Rectal smooth muscle tissue (tissue), 1 donor: ENCODE results near the gene SHROOM3.

Experiments
- H3K27ac ChIP-seq: one replicate; pipeline ENCODE4 v1.7.0; 2013; ENCODE audit warnings: low read depth, low read length, inconsistent platforms
- H3K27me3 ChIP-seq: one replicate; pipeline ENCODE4 v1.7.0; 2013; ENCODE audit warnings: low read length; ENCODE audit not compliant: control insufficient read depth, insufficient read depth
- H3K36me3 ChIP-seq: one replicate; pipeline ENCODE4 v1.7.0; 2013; ENCODE audit warnings: low read length; ENCODE audit not compliant: control insufficient read depth, insufficient read depth
- H3K4me1 ChIP-seq: one replicate; pipeline ENCODE4 v1.7.0; 2013; ENCODE audit warnings: low read length; ENCODE audit not compliant: control insufficient read depth, insufficient read depth
- H3K4me3 ChIP-seq: one replicate; pipeline ENCODE4 v1.7.0; 2013; ENCODE audit warnings: low read length
- H3K9ac ChIP-seq: one replicate; pipeline ENCODE4 v1.7.0; 2013; ENCODE audit warnings: low read length

SHROOM3 gene

DNA sequence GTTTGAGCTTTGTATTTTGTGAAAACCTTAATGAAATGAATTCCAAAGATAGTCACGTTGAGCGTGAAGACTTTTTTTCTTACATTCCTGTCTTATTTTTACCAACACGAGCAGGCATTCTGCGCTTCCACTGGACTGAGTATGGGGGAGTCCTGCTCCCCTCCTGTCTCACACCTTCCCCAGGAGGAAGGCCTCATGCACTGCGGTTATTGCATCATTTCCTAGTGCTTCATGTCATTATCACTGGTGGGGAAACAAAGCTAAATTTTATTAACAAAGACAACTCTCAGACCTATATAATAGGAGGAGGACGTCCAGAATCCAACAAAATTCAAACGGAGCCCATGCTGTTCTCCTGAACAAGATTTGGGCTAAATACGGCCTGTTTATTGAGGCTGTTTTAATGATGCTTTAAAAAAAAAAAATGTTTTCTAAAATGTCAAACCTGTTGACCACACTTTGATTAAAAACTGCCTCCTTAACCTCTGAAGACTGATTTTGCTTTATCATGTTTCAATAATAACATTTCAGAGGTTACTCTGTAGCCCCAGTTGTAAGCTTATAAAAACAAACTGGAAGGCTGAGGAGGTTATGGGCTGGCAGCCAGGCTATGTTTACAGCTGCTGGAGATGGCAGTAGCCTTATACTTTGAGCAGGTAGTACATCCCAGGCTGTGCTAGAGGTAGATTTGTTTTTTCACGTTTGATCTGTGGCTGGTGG is 344.9 kb downstream of the SHROOM3 start:
- Histone ChIP-seq H3K4me1 (no peaks in the 10 kb centered on the region), H3K4me3 (no peak overlapping the region), H3K27me3 (no peaks in the 10 kb centered on the region), H3K36me3 (peaks cover 2% of the 10 kb centered on the region), H3K9ac (no peak overlapping the region), H3K27ac (no peak overlapping the region)

DNA sequence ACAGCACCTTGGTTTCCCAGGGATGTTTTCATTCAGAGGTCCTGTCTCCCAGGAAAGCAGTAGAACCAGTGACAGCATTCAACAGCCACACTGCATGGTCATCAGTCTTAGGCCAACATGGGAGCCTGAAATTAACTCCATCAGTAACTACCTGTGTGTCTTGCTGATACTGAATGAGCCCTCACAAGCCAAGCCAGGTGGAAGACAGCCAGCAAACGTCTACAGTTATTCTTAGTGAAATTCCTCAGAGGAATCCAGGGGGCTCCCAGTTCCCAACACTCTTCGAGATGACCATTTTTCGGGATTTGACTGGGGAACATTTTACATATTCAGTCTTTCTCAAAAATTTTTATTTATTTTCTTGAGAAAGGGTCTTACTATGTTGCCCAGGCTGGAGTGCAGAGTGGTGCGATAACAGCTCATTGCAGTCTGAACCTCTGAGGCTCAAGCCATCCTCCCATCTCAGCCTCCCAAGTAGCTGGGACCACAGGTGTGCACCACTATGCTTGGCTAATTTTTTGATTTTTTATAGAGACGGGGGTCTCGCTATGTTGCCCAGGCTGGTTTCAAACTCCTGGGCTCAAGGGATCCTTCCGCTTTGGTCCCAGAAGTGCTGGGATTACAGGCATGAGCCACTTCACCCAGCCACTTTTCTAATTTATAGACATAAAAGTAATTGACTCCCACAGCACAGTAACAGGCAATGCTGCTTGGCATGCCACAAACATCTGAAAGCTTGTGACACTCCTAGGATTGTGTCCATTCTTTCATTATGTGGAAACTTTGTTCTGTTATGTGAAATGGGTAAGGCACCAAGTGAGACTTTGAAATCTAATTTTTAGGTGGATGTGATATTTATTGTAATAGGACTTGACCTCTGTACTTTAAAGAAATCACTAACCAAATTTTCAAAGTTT is 346.0 kb downstream of the SHROOM3 start:
- Histone ChIP-seq H3K9ac (no peak overlapping the region), H3K4me1 (no peaks in the 10 kb centered on the region), H3K4me3 (no peak overlapping the region), H3K27ac (no peak overlapping the region), H3K36me3 (peaks cover 2% of the 10 kb centered on the region), H3K27me3 (no peaks in the 10 kb centered on the region)

DNA sequence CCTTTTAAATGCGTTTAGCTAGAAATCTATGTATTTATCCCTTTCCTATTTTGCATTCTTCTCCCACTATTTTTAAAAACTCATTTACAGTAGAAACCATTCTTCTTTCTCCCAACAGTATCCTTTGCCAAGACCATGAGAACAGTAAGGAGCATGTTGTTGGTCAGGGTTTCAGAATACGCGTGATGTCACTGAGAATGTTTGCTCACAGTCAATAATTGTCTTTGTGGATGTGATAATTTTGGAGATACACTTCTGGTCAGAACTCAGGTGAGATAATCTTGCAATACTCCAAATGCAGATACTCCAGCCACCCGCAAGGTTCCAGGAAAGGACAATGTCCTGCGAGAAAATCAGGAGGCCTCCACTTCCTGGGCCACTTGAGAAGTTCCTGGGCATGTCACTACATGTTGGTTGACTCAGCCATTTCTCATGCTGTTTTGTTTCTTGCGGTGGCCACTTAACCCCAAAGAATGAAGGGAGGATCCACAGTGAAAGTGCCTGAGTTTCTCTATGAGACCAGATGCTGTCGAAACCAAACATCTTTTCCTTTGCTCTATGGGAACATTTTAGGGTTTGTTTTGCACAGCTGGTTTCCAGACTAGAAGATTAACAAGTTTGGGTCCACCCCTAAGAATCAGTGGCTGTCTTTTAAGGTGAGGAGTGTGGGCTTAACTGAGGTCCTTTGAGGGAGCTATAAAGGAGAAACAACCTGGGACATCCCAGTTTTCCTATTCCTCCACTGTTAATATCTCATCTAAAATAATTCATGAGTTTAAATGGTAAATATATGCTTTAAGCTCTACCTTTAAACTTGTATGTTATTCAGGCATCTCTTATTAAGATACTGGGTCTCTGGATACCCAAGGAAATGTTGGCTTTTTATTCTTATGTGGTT is 346.9 kb downstream of the SHROOM3 start:
- Histone ChIP-seq H3K9ac (no peak overlapping the region), H3K36me3 (peaks cover 2% of the 10 kb centered on the region), H3K4me3 (no peak overlapping the region), H3K27ac (no peak overlapping the region), H3K27me3 (no peaks in the 10 kb centered on the region), H3K4me1 (no peaks in the 10 kb centered on the region)

DNA sequence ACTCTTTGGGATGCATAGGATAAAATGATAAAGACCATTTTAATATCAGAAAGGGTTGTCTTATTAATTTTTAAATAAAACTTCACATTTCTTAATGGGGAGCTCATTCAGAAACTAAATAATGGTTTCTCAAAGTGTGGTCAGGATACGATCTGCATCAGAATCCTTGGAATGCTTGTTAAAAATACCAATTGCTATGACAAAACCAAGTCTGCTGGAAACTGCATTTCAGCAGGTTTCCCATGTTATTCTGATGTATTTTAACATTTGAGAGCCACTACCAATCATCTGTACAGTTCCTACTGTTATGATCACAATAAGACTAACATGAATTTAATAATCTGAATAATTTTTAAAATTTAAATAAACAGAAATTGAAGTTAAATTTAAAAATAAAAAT is 347.8 kb downstream of the SHROOM3 start:
- Histone ChIP-seq H3K27ac (no peak overlapping the region), H3K9ac (no peak overlapping the region), H3K4me3 (no peak overlapping the region), H3K36me3 (peaks cover 2% of the 10 kb centered on the region), H3K4me1 (no peaks in the 10 kb centered on the region), H3K27me3 (no peaks in the 10 kb centered on the region)

DNA sequence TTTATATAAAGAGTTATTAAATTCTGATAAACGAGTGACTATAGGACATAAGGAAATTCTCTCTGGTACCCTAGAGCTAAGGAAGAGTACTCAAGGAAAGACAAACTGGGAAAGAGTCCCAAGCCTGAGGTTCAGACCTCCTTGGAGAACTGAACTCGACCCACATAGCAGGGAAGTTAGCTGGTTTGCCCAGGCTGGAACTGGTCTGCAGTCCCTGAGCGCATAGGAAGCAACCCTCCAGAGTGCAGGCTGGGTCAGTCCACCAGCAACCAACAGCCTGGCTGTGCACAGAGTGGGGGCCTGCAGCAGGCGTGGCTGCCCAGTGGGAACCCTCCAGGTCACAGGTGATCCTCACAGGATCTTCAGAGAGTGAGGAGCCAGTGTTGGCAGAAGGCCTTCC is 348.8 kb downstream of the SHROOM3 start:
- no peak overlapping the region for H3K9ac ChIP-seq
- no peaks in the 10 kb centered on the region for H3K4me1 ChIP-seq
- H3K27ac ChIP-seq: no peak overlapping the region
- H3K4me3 ChIP-seq: no peak overlapping the region
- no peaks in the 10 kb centered on the region for H3K27me3 ChIP-seq
- peaks cover 2% of the 10 kb centered on the region for H3K36me3 ChIP-seq

DNA sequence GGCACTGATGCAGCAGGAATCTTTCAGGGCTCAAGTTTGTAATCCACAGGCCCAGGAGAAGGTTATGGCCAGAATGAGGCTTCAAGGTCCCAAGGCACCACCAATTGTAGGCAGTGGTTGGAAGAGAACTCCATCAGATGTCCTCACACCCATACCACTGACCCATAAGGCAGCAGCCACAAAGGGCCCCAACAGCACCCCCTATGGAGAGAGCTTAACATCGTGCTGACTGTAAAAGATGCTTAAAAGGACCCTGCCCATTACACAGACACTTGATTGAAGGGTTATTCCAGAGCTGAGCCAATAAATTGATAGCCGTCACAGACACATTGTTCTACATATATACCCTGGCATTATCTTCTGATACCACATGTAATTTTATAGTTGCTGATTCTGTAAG is 349.2 kb downstream of the SHROOM3 start:
- H3K27me3 ChIP-seq: no peaks in the 10 kb centered on the region
- H3K36me3 ChIP-seq: peaks cover 2% of the 10 kb centered on the region
- H3K4me1 ChIP-seq: no peaks in the 10 kb centered on the region

DNA sequence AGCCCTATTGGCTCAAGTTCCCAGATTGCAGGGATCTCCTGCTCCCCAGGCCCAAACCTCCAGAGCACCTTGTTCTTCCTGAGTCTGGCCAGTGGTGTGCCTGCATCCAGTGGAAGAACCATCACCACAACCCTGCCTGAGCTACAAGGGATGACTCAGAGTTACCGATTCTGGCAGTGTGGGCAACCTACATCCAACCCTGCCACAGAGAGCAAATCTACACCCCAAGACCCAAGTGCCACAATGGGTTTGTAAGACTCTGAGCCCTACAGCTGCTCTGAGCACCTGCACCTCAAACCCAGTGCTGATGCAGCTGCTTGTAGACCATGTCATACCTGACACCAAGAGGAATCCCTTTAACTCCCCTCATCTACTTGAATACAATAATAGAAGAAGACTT is 352.9 kb downstream of the SHROOM3 start:
- Histone ChIP-seq H3K9ac (no peak overlapping the region), H3K36me3 (no peaks in the 10 kb centered on the region), H3K4me3 (no peak overlapping the region), H3K4me1 (no peaks in the 10 kb centered on the region), H3K27ac (no peak overlapping the region), H3K27me3 (no peaks in the 10 kb centered on the region)

More for the DNA sequence above, 349.2 kb downstream of the SHROOM3 start:
- Histone ChIP-seq H3K4me3 (no peak overlapping the region), H3K9ac (no peak overlapping the region), H3K27ac (no peak overlapping the region)

- H3K4me1 ChIP-seq: no peaks in the 10 kb centered on the region
- no peaks in the 10 kb centered on the region for H3K27me3 ChIP-seq
- no peak overlapping the region for H3K27ac ChIP-seq
- H3K9ac ChIP-seq: no peak overlapping the region
- H3K36me3 ChIP-seq: no peaks in the 10 kb centered on the region
- H3K4me3 ChIP-seq: no peak overlapping the region
These were observed 355.3 kb downstream of the SHROOM3 start for GRCh38 chr4:76790377-76790776.

GRCh38 chr4:76791479-76791878 is 356.4 kb downstream of the SHROOM3 start:
- Histone ChIP-seq H3K36me3 (no peaks in the 10 kb centered on the region), H3K4me3 (no peak overlapping the region), H3K27me3 (no peaks in the 10 kb centered on the region), H3K9ac (no peak overlapping the region), H3K4me1 (no peaks in the 10 kb centered on the region), H3K27ac (no peak overlapping the region)

GRCh38 chr4:76792418-76792817 is 357.4 kb downstream of the SHROOM3 start:
- no peak overlapping the region for H3K27ac ChIP-seq
- H3K36me3 ChIP-seq: no peaks in the 10 kb centered on the region
- no peaks in the 10 kb centered on the region for H3K27me3 ChIP-seq
- no peak overlapping the region for H3K9ac ChIP-seq
- H3K4me3 ChIP-seq: no peak overlapping the region
- no peaks in the 10 kb centered on the region for H3K4me1 ChIP-seq

GRCh38 chr4:76795243-76795642 is 360.2 kb downstream of the SHROOM3 start:
- H3K4me1 ChIP-seq: no peaks in the 10 kb centered on the region

DNA sequence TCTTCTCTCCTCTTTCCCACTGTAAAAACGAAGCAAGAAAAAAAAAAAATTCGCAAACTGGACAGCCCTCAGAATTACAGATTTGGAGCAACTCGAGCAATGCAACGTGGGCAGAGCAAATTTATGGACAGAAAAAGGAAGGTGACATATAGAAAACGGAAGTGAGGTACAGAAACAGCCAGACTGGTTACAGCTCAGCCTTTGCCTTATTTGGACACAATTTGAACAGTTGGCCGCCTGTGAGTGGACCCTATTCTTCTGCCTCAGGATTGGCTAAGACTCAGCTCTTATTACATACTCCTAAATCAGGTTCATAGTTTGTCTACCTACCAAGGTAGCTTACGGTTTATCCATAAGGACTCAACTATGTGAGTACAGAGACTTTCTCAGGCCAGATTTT is 364.1 kb downstream of the SHROOM3 start:
- Histone ChIP-seq H3K27me3 (no peaks in the 10 kb centered on the region), H3K27ac (no peak overlapping the region), H3K36me3 (no peaks in the 10 kb centered on the region), H3K9ac (no peak overlapping the region), H3K4me1 (no peaks in the 10 kb centered on the region), H3K4me3 (no peak overlapping the region)

More at GRCh38 chr4:76795243-76795642, 360.2 kb downstream of the SHROOM3 start:
- Histone ChIP-seq H3K27me3 (no peaks in the 10 kb centered on the region), H3K9ac (no peak overlapping the region), H3K27ac (no peak overlapping the region), H3K4me3 (no peak overlapping the region), H3K36me3 (no peaks in the 10 kb centered on the region)
